Psoas muscle (tissue), 8 donors: ENCODE results near the gene FNDC1. TPM values are rescaled to one million over a fixed set of nuclear protein-coding genes. Genes with fewer than 3 reads are reported as not detected.
"Not testable (repeated sequence)": the region's sequence is repeated elsewhere in the genome, so short reads cannot be mapped to it uniquely, and the experiment has no call there.

Experiments used
- ATAC-seq, 4 donors: fragments of 200-7000 bp; cut with Tn5 transposase; one replicate each; pipeline ENCODE4 v1.9.1; 2020; ENCODE audit warnings: moderate library complexity in 3 of 4, mild to moderate bottlenecking in 2 of 4
- DNase-seq, 2 donors: peaks; one replicate each; pipeline ENCODE4 v3.0.0-alpha.2; 2020
- H3K27ac ChIP-seq: fragments of 200-600 bp; one replicate; pipeline ENCODE4 v1.8.0; 2022
- H3K27me3 ChIP-seq, 3 donors: fragments of 200-600 bp in 1 of 3; one replicate each; pipeline versions ENCODE4 v1.6.1 to v1.8.0; 2013 to 2022; ENCODE audit warnings: low read length in 2 of 3, mild to moderate bottlenecking in 2 of 3, moderate library complexity in 1 of 3; ENCODE audit not compliant: insufficient read depth in 3 of 3
- H3K36me3 ChIP-seq, 2 donors: fragments of 200-600 bp in 1 of 2; one replicate each; pipeline versions ENCODE4 v1.6.1 to v1.8.0; 2013 to 2022; ENCODE audit warnings: low read depth in 1 of 2, mild to moderate bottlenecking in 1 of 2, moderate library complexity in 1 of 2; ENCODE audit not compliant: insufficient read depth in 1 of 2
- H3K4me1 ChIP-seq: fragments of 200-600 bp; one replicate; pipeline ENCODE4 v1.8.0; 2022
- H3K4me3 ChIP-seq: fragments of 200-600 bp; one replicate; pipeline ENCODE4 v1.8.0; 2022; ENCODE audit warnings: mild to moderate bottlenecking
- H3K9me3 ChIP-seq: fragments of 200-600 bp; one replicate; pipeline ENCODE4 v1.8.0; 2022
- WGBS, 3 donors: extraction: QIAGEN DNeasy Blood & Tissue Kit; methylation state at CpG; one replicate each; pipeline versions ENCODE4 v1.1.6 to v1.1.7; 2013; 5-methylcytosine and 5-hydroxymethylcytosine counted together
- intact Hi-C, 2 donors: fragments of 100-400 bp; cut with DNase I; formaldehyde crosslinking; loops; one replicate each; pipeline versions ENCODE4 v1.11.0 to v1.14.2; 2022
- polyA plus RNA-seq, 3 donors: library from polyadenylated mRNA; stranded (reverse); fragments of 200-250 nt; gene quantifications; one replicate each; pipeline ENCODE4 v1.2.3, GENCODE V29; 2013
- total RNA-seq, 4 donors: library from RNA; stranded (reverse); fragmentation: NEBNext Ultra II Directional in 2 of 4; extraction: Animal tissue kit (Norgen Biotek cat#: 25700) in 2 of 4; gene quantifications; one replicate each; pipeline versions ENCODE4 v1.2.1 to v1.2.4, GENCODE V29; 2021 to 2023
- TF ChIP-seq, protein P1 (sequence below): fragments of 200-600 bp; IDR thresholded peaks from one replicate; pipeline ENCODE4 v1.8.0; 2022; ENCODE audit warnings: antibody characterized with exemption
- donor health status: healthy with polysubstance abuse.
- donor health status: DM: no; HTN: no; CAD: no; lungs with moderate emphysema.
- donor health status: Bipolar disorder and iron deficiency.
- donor health status: healthy.
- donor health status: DM: yes; HTN: yes; CAD: no.
- donor health status: DM: no; HTN: no; CAD: no.
- donor health status: DM: no; HTN: no; CAD: no.
- donor health status: DM: yes; HTN: yes; CAD: no.

The FNDC1 gene
- total and polyA plus RNA-seq, 7 donors: 0.06 to 0.99 (median 0.29) TPM

DNA sequence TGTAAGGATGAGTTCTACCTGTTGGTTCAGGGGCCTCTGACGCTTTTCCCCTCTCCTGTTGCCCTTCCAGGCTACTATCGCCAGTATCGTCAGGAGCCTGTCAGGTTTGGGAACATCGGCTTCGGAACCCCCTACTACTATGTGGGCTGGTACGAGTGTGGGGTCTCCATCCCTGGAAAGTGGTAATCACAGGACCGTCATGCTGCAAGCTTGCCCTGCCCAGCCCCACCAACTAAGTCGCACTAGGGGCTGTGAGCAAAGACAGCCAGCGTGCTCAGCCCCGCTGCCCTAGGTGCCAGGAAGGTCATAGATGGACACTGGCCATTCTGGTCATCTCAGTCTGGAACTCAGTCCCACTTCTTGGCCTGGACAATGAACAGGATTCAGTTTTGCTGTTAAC is 102.1 kb downstream of the FNDC1 start:
- Histone ChIP-seq H3K27me3 (no peaks in the 10 kb centered on the region), H3K27ac (no peak overlapping the region), H3K4me3 (no peak overlapping the region), H3K4me1 (no peaks in the 10 kb centered on the region), H3K9me3 (no peaks in the 10 kb centered on the region), H3K36me3 (no peaks in the 10 kb centered on the region)
- intact Hi-C loops: no loop called here
- WGBS, 3 donors: 80 to 86% (median 83%) methylated on average over 10 of the region's 10 CpGs
- DNase-seq (no peak), ATAC-seq (no peak)
- TF ChIP-seq, protein P1, sequence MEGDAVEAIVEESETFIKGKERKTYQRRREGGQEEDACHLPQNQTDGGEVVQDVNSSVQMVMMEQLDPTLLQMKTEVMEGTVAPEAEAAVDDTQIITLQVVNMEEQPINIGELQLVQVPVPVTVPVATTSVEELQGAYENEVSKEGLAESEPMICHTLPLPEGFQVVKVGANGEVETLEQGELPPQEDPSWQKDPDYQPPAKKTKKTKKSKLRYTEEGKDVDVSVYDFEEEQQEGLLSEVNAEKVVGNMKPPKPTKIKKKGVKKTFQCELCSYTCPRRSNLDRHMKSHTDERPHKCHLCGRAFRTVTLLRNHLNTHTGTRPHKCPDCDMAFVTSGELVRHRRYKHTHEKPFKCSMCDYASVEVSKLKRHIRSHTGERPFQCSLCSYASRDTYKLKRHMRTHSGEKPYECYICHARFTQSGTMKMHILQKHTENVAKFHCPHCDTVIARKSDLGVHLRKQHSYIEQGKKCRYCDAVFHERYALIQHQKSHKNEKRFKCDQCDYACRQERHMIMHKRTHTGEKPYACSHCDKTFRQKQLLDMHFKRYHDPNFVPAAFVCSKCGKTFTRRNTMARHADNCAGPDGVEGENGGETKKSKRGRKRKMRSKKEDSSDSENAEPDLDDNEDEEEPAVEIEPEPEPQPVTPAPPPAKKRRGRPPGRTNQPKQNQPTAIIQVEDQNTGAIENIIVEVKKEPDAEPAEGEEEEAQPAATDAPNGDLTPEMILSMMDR: no peak

DNA sequence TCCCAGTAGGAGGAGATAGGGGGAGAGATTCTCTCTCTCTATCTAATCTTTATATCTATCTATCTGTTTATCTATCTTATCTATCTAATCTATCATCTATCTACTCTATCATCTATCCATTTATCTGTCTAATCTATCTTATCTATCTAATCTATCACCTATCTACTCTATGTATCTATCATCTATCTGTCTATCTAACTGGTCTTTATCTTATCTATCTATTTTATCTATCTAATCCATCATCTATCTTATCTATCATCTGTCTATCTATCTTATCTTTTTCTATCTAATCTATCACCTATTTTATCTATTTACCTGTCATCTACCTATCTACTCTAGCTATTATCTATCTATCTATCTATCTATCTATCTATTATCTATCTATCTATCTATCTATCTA is 109.4 kb downstream of the FNDC1 start:
- Histone ChIP-seq H3K4me3 (no peak overlapping the region), H3K9me3 (no peaks in the 10 kb centered on the region), H3K27me3 (no peaks in the 10 kb centered on the region), H3K4me1 (no peaks in the 10 kb centered on the region), H3K36me3 (no peaks in the 10 kb centered on the region), H3K27ac (no peak overlapping the region)
- no peak for DNase-seq
- TF ChIP-seq, protein P1: no peak
- ATAC-seq: no peak
- intact Hi-C loops: no loop called here

DNA sequence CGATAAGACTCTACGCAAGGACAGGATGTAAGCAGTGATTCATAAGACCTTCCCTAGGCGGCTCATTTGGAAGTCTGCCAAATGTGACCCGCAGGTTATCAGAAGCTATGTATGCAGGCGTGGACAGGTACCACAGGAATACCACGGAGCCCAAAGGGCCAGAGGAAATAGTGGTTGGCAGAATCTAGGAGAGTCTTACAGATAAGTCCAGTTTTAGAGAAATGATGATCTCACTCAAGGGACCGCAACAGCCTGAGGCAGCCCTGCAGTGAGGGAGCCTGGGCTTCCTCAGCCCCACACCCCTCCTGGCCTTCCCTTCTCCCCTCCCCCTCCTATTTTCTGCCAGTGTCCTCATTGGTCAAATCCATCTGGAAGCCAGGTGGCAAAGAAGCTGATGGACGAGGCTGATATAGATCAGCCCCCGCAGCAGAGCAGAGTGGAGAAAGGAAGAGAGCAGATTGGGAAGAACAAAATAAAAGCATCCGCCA is 110.6 kb downstream of the FNDC1 start:
- Histone ChIP-seq H3K9me3 (no peaks in the 10 kb centered on the region), H3K4me1 (no peaks in the 10 kb centered on the region), H3K4me3 (no peak overlapping the region), H3K36me3 (no peaks in the 10 kb centered on the region), H3K27me3 (no peaks in the 10 kb centered on the region), H3K27ac (no peak overlapping the region)
- TF ChIP-seq, protein P1: no peak
- WGBS, 3 donors: 56 to 73% (median 61%) methylated on average over 10 of the region's 10 CpGs
- no peak for ATAC-seq
- intact Hi-C loops: no loop called here
- no peak for DNase-seq

DNA sequence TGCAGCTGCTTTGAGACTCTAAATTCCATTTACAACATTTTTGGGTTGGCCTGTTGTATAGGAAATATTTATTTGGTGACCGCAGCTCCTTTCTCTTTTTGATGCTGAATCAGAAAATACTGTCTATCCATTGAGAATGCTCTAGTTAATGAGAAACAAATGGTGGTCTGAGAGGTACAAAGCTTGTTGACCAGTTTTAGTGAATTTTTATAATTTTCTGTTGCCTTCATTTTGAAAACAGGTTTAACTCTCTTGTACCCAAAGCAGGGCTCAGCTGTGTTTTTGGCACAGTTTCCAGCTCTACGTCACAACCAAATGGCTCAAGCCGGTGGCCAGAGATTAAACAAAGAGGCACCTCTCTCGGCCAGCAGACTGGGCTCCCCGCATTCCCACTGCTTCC is 113.2 kb downstream of the FNDC1 start:
- 10 to 20% (median 10%) methylated on average over 5 of the region's 5 CpGs for WGBS, 3 donors
- DNase-seq (no peak), ATAC-seq (no peak)
- Histone ChIP-seq H3K36me3 (no peaks in the 10 kb centered on the region), H3K4me3 (no peak overlapping the region), H3K27ac (no peak overlapping the region), H3K27me3 (no peaks in the 10 kb centered on the region), H3K4me1 (no peaks in the 10 kb centered on the region), H3K9me3 (no peaks in the 10 kb centered on the region)
- TF ChIP-seq, protein P1: no peak
- intact Hi-C loops: no loop called here

DNA sequence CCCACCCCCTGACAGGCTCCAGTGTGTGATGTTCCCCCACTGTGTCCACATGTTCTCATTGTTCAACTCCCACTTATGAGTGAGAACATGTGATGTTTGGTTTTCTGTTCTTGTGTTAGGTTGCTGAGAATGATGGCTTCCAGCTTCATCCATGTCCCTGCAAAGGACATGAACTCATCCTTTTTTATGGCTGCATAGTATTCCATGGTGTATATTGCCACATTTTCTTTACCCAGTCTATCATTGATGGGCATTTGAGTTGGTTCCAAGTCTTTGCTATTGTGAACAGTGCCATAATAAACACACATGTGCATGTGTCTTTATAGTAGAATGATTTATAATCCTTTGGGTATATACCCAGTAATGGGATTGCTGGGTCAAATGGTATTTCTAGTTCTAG is 115.5 kb downstream of the FNDC1 start:
- ATAC-seq, H3K27me3 ChIP-seq, H3K9me3 ChIP-seq: not testable (repeated sequence)

More for the DNA sequence above, 115.5 kb downstream of the FNDC1 start:
- H3K27ac ChIP-seq, intact Hi-C loops, H3K4me3 ChIP-seq, H3K4me1 ChIP-seq, H3K36me3 ChIP-seq, DNase-seq: not testable (repeated sequence)
